Stimulated activated CD4-positive, alpha-beta T cell treated with anti-CD3 and anti-CD28 coated beads, Interleukin-15, amount 100 ng/mL, for 48 hours (primary cell): ENCODE results near the gene NUDT12.

Experiments
- DNase-seq, 2 donors: peaks; one replicate each; pipeline ENCODE4 v3.0.0-alpha.2; 2020; ENCODE audit warnings: low read depth in 2 of 2

NUDT12 gene

GRCh38 chr5:103541114-103541513, 21.5 kb downstream of the NUDT12 start:
- no peak for DNase-seq

DNA sequence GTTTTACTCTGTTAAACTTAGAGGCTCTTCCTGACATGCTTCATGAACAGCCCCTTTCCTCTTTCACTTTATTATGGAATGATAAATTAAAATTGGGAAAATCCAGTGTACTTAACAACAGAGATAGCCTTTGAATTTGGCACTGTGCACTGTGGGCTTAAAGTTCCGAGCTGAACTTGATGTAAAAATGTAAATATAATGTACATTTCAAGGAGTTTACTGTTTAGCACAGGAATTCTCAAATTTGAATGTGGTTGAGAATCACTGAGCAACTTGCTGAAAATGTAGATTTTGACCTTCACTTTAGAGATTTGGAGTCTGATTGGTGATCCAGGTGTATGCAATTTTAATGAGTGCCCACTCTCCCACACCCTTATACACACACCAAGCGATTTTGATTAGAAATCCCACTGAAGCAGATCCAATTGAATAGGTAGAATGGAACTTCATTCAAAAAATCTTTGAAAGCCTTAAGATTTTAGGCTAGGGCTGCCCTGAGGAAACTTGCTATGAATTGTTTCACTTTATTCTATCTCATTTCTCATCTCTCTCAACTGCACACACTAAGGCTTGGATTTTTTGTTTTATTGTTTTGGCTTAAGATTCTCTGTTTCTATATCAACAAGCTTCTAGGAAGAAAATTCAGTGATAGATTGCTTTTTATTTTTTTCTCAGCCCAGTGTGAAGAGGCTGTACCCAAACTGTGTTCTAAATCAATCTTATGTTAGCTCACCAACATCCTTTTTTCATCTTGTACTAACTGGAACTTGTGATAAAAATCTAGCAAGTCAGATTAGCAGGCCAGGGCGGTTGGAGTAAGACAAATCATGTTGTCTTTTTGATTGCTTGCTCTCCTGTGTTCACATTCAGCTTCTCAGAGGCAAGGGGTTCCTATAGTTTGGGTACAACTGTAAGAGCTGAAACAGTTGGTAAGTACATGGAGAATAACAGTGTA, 22.9 kb downstream of the NUDT12 start:
- no peak for DNase-seq

DNA sequence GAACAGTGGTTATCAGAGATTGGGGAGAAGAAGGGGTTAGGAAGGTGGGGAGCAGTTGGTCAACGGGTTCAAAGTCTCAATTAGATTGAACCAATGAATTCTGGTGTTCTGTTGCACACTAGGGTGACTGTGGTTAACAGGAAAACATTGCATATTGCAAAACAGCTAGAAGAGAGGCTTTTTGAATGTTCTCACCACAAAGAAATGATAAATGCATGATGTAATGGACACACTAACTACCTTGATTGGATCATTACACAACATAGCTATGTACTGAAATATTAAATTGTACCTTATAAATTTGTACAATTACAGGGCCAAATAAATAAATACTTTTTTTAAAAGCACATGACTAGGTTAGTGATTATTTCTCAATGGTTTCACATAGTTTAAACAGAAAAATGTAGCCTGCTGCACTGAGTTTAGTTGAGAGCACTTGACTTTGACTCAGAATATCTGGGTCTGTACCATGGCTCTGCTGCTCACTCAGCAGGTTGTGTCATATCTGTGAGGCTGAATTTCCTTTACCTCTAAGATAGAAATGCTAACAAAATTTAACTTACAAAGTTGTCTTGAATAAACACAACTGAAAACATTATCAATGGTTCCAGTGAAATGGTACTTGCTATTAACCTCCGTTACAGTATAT, 30.4 kb downstream of the NUDT12 start:
- no peak for DNase-seq

GRCh38 chr5:103526164-103526915, 36.2 kb downstream of the NUDT12 start:
- DNase-seq: no peak

DNA sequence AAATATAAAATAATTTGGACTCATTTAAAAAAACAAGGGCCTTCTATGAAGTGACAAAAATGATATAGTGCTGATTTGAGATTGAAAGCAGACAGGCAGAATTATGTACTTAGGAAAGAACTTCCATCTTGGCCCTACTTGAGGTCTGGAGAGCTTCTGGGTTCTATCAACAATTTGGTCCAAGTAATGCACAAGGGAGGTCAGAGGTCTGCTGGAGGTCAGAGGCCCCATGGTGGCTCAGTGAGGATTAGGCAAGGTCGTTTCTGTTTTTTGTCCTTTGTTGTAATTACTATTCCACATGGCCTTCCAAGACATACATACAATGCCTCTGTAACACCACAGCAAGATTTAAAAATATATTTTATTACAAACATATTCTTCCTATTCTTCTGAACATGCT, 37.2 kb downstream of the NUDT12 start:
- DNase-seq: no peak

GRCh38 chr5:103523319-103523718, 39.3 kb downstream of the NUDT12 start:
- DNase-seq: no peak

GRCh38 chr5:103522586-103522985, 40.0 kb downstream of the NUDT12 start:
- DNase-seq: no peak

DNA sequence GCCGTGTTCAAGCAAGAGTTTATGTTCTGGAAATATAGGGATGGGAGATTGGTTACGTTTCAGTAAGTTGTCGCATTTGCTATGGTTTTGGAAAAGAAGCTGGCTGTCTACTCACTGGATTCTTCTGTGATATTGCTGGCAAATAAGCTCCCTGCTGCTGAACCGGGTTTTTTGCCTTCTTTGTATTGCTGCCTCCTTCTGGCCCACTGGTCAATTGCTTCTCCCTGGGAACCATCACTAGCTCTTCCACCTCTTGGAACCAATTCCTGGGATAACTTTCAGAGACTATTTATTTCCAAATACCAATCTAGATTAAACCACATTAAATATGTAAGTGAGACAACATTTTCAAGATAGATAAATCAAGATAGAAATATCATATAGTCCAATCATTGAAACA, 43.0 kb downstream of the NUDT12 start:
- DNase-seq: no peak

DNA sequence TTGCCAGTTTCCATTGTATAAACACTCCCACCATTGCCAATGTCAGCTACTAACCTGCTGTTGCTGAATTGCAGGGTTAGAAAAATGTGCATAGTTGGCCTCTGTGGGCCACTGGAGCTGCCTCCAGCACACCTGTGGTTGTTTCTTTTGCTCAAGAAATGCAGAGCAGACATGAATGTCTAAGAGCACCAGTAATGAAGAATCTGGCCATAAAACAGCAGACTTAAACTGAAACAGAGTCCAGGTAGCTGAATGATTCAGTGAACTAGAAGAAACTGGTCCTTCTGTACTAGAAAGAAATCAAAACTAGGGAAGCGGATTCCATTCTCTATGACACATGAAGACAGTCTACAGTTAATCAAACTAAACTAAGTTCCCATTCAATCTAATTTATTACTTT, 48.2 kb downstream of the NUDT12 start:
- DNase-seq: no peak

GRCh38 chr5:103513701-103514100, 48.9 kb downstream of the NUDT12 start:
- no peak for DNase-seq

GRCh38 chr5:103512500-103512899, 50.1 kb downstream of the NUDT12 start:
- no peak for DNase-seq

- DNase-seq: no peak
These were observed 51.1 kb downstream of the NUDT12 start for GRCh38 chr5:103511554-103511885.

DNA sequence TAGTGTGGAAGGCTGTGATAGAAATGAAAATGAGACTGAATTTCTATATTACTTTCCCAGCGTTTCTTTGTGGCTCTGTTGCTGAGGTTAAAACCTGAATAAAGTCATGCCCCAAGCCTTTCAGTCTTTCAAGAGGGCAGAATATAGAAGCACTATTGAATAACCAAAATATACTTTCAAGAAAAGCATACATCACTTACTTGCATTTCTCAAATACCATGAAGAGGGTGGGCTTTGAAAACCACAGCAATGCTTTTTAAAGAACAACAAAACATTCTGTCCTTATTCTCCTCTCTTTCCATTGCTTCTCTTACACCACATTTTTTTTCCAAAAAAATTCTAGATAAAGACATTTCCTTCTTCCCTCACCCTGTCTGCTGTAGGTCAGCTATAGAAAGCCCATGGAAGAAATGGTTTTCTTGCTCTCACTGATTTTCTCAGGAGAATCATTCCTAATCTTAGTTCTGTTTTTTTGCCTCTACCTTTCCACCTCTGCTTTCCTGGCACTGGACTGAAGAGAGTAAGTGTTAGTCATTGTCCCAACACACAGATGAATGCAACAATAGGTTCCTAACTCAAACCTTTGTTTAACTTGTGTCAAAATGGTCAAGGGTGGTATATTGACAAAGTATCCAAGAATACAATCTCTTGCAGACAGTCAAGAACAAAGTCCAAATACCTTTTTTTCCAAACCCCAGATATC, 51.6 kb downstream of the NUDT12 start:
- no peak for DNase-seq

DNA sequence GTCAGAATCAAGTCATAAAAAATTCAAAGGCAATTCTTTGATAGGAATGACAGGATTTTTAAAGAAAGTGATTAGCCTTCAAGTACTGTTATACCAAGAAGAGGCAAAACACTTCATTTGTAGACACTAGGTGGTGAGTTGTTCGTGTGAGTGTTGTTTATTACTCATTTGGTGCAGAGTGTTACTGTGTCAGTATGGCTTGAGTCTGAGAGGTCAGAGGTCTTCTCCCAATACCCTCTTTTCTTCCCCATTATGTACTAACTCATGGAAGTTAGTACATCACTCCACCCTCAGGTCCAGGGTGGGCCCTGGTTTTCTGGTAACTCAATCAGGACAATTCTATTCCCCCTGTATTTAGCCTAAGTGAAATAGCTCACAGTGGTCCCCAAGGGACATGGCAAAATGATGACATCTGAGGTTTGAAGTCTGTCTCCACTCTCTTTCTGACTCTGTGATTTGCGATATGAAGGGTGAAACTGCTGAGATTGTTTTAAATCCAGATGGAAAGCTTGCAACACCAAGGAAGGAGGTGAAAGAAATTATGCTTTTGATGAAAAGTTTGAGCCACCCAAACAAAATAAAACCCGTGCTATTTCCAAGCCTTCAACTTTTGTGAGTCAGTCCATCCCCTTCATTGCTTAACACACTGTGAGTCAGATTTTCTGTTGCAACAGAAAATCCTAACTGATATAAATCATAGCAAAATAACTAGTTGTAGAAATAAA, 56.8 kb downstream of the NUDT12 start:
- no peak for DNase-seq

DNA sequence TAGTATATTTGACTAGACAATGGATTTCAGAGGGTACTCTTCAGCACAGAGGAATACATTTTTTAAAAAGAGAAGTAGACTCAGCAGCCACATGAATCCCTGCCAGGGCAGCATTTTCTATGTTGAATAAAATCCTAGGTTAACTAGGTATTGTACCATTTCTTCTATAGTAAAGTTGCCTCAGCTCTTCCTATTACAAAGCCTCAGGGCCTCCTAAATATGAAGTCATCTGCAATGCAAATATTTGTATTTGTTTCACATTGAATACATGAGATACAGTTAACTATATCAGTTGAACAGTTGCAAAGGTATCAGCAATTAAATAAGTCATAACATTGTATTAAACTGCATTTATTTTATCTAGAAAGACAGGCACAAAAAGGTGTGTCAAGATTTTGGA, 59.5 kb downstream of the NUDT12 start:
- DNase-seq: no peak

- no peak for DNase-seq
These were observed 59.9 kb downstream of the NUDT12 start for GRCh38 chr5:103502662-103503061.
